ENCODE results near the gene PPARG. TPM values are rescaled to one million over a fixed set of nuclear protein-coding genes. Genes with fewer than 3 reads are reported as not detected.
"Not testable (repeated sequence)": the region's sequence is repeated elsewhere in the genome, so short reads cannot be mapped to it uniquely, and the experiment has no call there.

The PPARG gene
- total RNA-seq, 2 experiments from 2014 or later = 0.20 TPM; not detected in 1

- Mint-ChIP-seq H3K4me3 (no peak overlapping the region), H3K27me3 (ENCODE audit: low read depth) (no peaks in the 10 kb centered on the region), H3K4me1 (ENCODE audit: low read depth) (peaks cover 22% of the 10 kb centered on the region), H3K36me3 (ENCODE audit: low read depth) (no peaks in the 10 kb centered on the region), H3K9me3 (no peaks in the 10 kb centered on the region), H3K27ac (no peak overlapping the region)
- intact Hi-C loops (cut with micrococcal nuclease) = no loop called here
- CTCF ChIA-PET = interaction anchor here (0.6 to 1.0 kb wide), 2 partner anchors 72 to 334 kb away, joined by 3 to 4 read pairs; no protein-coding TSS in a partner anchor
- no peak for DNase-seq
Observed at GRCh38 chr3:12472796-12473195, 183.9 kb downstream of the PPARG start.

GRCh38 chr3:12473511-12473910 lies 184.6 kb downstream of the PPARG start:
- CTCF ChIA-PET = interaction anchor here (0.6 kb wide), 1 partner anchor 73 kb away, joined by 3 read pairs; no protein-coding TSS in a partner anchor
- peaks cover 22% of the 10 kb centered on the region for H3K4me1 Mint-ChIP-seq (ENCODE audit: low read depth)
- intact Hi-C loops (cut with micrococcal nuclease) = no loop called here
- no peak overlapping the region for H3K4me3 Mint-ChIP-seq
- H3K27ac Mint-ChIP-seq = no peak overlapping the region
- H3K27me3 Mint-ChIP-seq (ENCODE audit: low read depth) = no peaks in the 10 kb centered on the region
- no peaks in the 10 kb centered on the region for H3K9me3 Mint-ChIP-seq
- no peak for DNase-seq
- no peaks in the 10 kb centered on the region for H3K36me3 Mint-ChIP-seq (ENCODE audit: low read depth)

GRCh38 chr3:12476238-12476897 lies 187.5 kb downstream of the PPARG start:
- no peak overlapping the region for H3K27ac Mint-ChIP-seq
- DNase-seq = no peak
- CTCF ChIA-PET = interaction anchor here (7.6 kb wide), 1 partner anchor 340 kb away, joined by 129 read pairs; no protein-coding TSS in a partner anchor

GRCh38 chr3:12477256-12477655 lies 188.4 kb downstream of the PPARG start:
- no peak overlapping the region for H3K4me3 Mint-ChIP-seq
- H3K27ac Mint-ChIP-seq = no peak overlapping the region
- intact Hi-C loops (cut with micrococcal nuclease) = no loop called here
- H3K36me3 Mint-ChIP-seq (ENCODE audit: low read depth) = no peaks in the 10 kb centered on the region
- H3K9me3 Mint-ChIP-seq = no peaks in the 10 kb centered on the region
- peaks cover 8% of the 10 kb centered on the region for H3K4me1 Mint-ChIP-seq (ENCODE audit: low read depth)
- H3K27me3 Mint-ChIP-seq (ENCODE audit: low read depth) = no peaks in the 10 kb centered on the region
- no peak for DNase-seq
- CTCF ChIA-PET = interaction anchor here (0.7 to 7.6 kb wide), 3 partner anchors 7 to 341 kb away, joined by 3 to 129 read pairs (median 3); no protein-coding TSS in a partner anchor

More at GRCh38 chr3:12476238-12476897, 187.5 kb downstream of the PPARG start:
- H3K4me3 Mint-ChIP-seq = no peak overlapping the region
- H3K4me1 Mint-ChIP-seq (ENCODE audit: low read depth) = peaks cover 14% of the 10 kb centered on the region
- no peaks in the 10 kb centered on the region for H3K9me3 Mint-ChIP-seq
- intact Hi-C loops (cut with micrococcal nuclease) = no loop called here
- H3K36me3 Mint-ChIP-seq (ENCODE audit: low read depth) = no peaks in the 10 kb centered on the region
- H3K27me3 Mint-ChIP-seq (ENCODE audit: low read depth) = no peaks in the 10 kb centered on the region

- Mint-ChIP-seq H3K27ac (no peak overlapping the region), H3K9me3 (no peaks in the 10 kb centered on the region), H3K36me3 (ENCODE audit: low read depth) (no peaks in the 10 kb centered on the region), H3K4me3 (no peak overlapping the region), H3K27me3 (ENCODE audit: low read depth) (no peaks in the 10 kb centered on the region), H3K4me1 (ENCODE audit: low read depth) (peaks cover 8% of the 10 kb centered on the region)
- DNase-seq = no peak
- CTCF ChIA-PET = interaction anchor here (0.6 to 7.6 kb wide), 7 partner anchors 8 to 342 kb away, joined by 3 to 129 read pairs (median 3); no protein-coding TSS in a partner anchor
- intact Hi-C loops (cut with micrococcal nuclease) = no loop called here
Observed at GRCh38 chr3:12478326-12478725, 189.5 kb downstream of the PPARG start.

GRCh38 chr3:12479198-12479597 lies 190.3 kb downstream of the PPARG start:
- H3K36me3 Mint-ChIP-seq (ENCODE audit: low read depth); DNase-seq; H3K4me3 Mint-ChIP-seq; H3K9me3 Mint-ChIP-seq; H3K27me3 Mint-ChIP-seq (ENCODE audit: low read depth); H3K27ac Mint-ChIP-seq: not testable (repeated sequence)
- peaks cover 12% of the 10 kb centered on the region for H3K4me1 Mint-ChIP-seq (ENCODE audit: low read depth)
- intact Hi-C loops (cut with micrococcal nuclease) = loop anchor here (1.0 kb wide), 1 partner anchor 340 kb away; no protein-coding TSS in a partner anchor
- CTCF ChIA-PET = interaction anchor here (0.6 to 7.6 kb wide), 30 partner anchors 9 to 1596 kb away, joined by 3 to 129 read pairs (median 4); no protein-coding TSS in a partner anchor

GRCh38 chr3:12479919-12480427 lies 191.1 kb downstream of the PPARG start:
- peaks cover 1% of the 10 kb centered on the region for H3K36me3 Mint-ChIP-seq (ENCODE audit: low read depth)
- H3K9me3 Mint-ChIP-seq = no peaks in the 10 kb centered on the region
- no peaks in the 10 kb centered on the region for H3K27me3 Mint-ChIP-seq (ENCODE audit: low read depth)
- intact Hi-C loops (cut with micrococcal nuclease) = loop anchor here (1.0 to 10.0 kb wide), 5 partner anchors 133 to 855 kb away; no protein-coding TSS in a partner anchor
- no peak overlapping the region for H3K4me3 Mint-ChIP-seq
- H3K4me1 Mint-ChIP-seq (ENCODE audit: low read depth) = peaks cover 14% of the 10 kb centered on the region
- CTCF ChIA-PET = interaction anchor here (0.6 to 7.6 kb wide), 35 partner anchors 9 to 1595 kb away, joined by 3 to 129 read pairs (median 4); no protein-coding TSS in a partner anchor
- DNase-seq = peak; percentile 23
- H3K27ac Mint-ChIP-seq = no peak overlapping the region

- no peaks in the 10 kb centered on the region for H3K9me3 Mint-ChIP-seq
- H3K36me3 Mint-ChIP-seq (ENCODE audit: low read depth) = peaks cover 5% of the 10 kb centered on the region
- intact Hi-C loops (cut with micrococcal nuclease) = loop anchor here (5.0 to 10.0 kb wide), 3 partner anchors 136 to 859 kb away; no protein-coding TSS in a partner anchor
- peaks cover 40% of the 10 kb centered on the region for H3K4me1 Mint-ChIP-seq (ENCODE audit: low read depth)
- peak overlapping the region; percentile 93 for H3K4me3 Mint-ChIP-seq
- peak overlapping the region; percentile 82 for H3K27ac Mint-ChIP-seq
- H3K27me3 Mint-ChIP-seq (ENCODE audit: low read depth) = no peaks in the 10 kb centered on the region
- no peak for DNase-seq
- CTCF ChIA-PET = interaction anchor here (0.6 to 3.8 kb wide), 6 partner anchors 51 to 357 kb away, joined by 3 to 33 read pairs (median 3); no protein-coding TSS in a partner anchor
Observed at GRCh38 chr3:12483410-12483809, 194.5 kb downstream of the PPARG start.

- intact Hi-C loops (cut with micrococcal nuclease) = loop anchor here (1.0 to 10.0 kb wide), 12 partner anchors 73 to 859 kb away; partner anchors contain the start of genes MKRN2, PPARG, RAF1 and RPL32
- H3K27me3 Mint-ChIP-seq (ENCODE audit: low read depth) = no peaks in the 10 kb centered on the region
- H3K4me1 Mint-ChIP-seq (ENCODE audit: low read depth) = peaks cover 44% of the 10 kb centered on the region
- peak overlapping the region; percentile 82 for H3K27ac Mint-ChIP-seq
- H3K36me3 Mint-ChIP-seq (ENCODE audit: low read depth) = peaks cover 8% of the 10 kb centered on the region
- CTCF ChIA-PET = interaction anchor here (0.6 to 3.8 kb wide), 7 partner anchors 9 to 357 kb away, joined by 3 to 33 read pairs (median 4); no protein-coding TSS in a partner anchor
- H3K9me3 Mint-ChIP-seq = no peaks in the 10 kb centered on the region
- no peak for DNase-seq
- H3K4me3 Mint-ChIP-seq = peak overlapping the region; percentile 93
Observed at GRCh38 chr3:12483872-12484197, 195.0 kb downstream of the PPARG start.

Other genes starting within 250 kb of the PPARG start
- gene TIMP4, start 130.2 kb upstream of the PPARG start, total RNA-seq = under 1 TPM in 1 of 2 experiments, not detected in 1; 0.12 TPM
- 10 to 100 TPM; 14.0 to 14.8 TPM for gene TSEN2, start 195.4 kb downstream of the PPARG start, total RNA-seq

Measured in activated naive CD4-positive, alpha-beta T cell treated with anti-CD3 and anti-CD28 coated beads for 36 hours (primary cell).